Panc1 (cell line): ENCODE results near the gene CUZD1.
"Not testable (repeated sequence)": the region's sequence is repeated elsewhere in the genome, so short reads cannot be mapped to it uniquely, and the experiment has no call there.

Source experiments
- CTCF ChIP-seq: fragments of 450-650 bp; IDR thresholded peaks from 2 replicates; pipeline ENCODE4 v1.5.1; 2017; ENCODE audit warnings: mild to moderate bottlenecking
- POLR2AphosphoS5 ChIP-seq: IDR thresholded peaks from 2 replicates; pipeline ENCODE4 v1.6.1; 2012; ENCODE audit warnings: mild to moderate bottlenecking, low read depth, low read length, moderate library complexity
- REST ChIP-seq, 2 experiments: IDR thresholded peaks; 2 replicates each; pipeline ENCODE4 v1.6.1; 2011 to 2012; ENCODE audit warnings: low read depth in 2 of 2, control low read depth in 1 of 2, low read length in 1 of 2, mild to moderate bottlenecking in 1 of 2, moderate library complexity in 1 of 2; ENCODE audit not compliant: insufficient read depth in 1 of 2
- SIN3A ChIP-seq: IDR thresholded peaks from 2 replicates; pipeline ENCODE4 v1.6.1; 2012; ENCODE audit warnings: low read depth, mild to moderate bottlenecking, low read length, moderate library complexity, borderline replicate concordance; ENCODE audit not compliant: insufficient read depth
- TCF7L2 ChIP-seq: IDR thresholded peaks from 2 replicates; pipeline ENCODE4 v1.6.1; 2011; ENCODE audit warnings: mild to moderate bottlenecking, low read depth, low read length, inconsistent platforms

- not testable (repeated sequence) for TF ChIP-seq TCF7L2; CTCF; SIN3A; REST (IDR thresholded peaks at IDR 0.05; ENCODE audit: insufficient read depth in 1 of 2, low read depth in 2 of 2, low read length in 1 of 2); POLR2AphosphoS5
Observed at GRCh38 chr10:122866757-122867482, 21.3 kb upstream of the CUZD1 start.
